HG03521 (cell line): Measurements from ENCODE around the gene POU2F1.

Experiments used
- ATAC-seq: cut with Tn5 transposase; IDR thresholded peaks from one replicate; pipeline ENCODE4 v1.9.1; 2021; ENCODE audit warnings: mild to moderate bottlenecking, moderate library complexity; ENCODE audit not compliant: unreplicated experiment

The POU2F1 gene

DNA sequence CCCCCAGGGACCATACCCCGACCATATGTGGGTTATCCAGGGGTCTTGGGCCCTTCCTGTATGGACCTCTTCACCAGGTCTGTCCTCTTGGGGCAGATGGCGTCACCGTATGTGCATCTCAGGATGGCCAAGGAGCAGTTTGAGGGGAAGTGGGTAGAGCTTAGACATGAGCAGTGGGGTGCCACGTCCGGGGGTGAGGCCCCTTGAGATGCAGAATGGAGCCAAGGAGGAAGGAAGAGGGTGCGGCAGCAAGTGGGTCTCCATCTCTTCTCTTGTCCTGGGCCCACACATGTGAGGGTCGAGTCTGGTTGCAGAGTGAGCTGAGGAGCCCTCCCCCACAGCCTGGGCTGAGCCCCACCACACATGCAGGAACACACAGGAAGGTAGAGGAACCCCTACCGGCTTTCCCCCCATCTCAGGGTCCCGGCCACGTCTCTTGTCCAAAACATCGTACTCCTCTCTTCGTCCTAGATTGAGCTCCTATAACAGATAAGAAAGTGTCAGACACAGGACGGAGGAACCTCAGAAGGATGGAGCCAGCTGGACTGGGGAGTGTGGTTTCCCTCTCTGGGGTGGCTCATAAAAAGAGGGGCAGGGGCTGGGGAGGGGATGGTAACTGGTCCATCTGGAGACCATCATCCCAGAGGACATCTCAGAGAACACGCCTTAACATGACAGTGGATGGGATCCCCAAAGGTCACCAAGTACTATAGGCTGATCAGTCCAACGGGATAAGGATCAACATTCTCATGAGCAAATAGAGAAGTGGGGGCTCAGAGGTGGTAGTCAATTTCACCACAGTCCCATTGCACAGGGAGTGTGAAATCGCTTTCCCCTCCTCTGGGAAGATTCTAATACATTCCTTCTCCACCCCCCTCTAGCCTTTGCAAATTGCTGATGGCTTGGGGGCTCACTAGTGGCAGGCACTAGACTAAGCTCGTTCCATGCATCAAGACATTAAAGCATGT lies 217.8 kb downstream of the POU2F1 start:
- ATAC-seq: no peak

DNA sequence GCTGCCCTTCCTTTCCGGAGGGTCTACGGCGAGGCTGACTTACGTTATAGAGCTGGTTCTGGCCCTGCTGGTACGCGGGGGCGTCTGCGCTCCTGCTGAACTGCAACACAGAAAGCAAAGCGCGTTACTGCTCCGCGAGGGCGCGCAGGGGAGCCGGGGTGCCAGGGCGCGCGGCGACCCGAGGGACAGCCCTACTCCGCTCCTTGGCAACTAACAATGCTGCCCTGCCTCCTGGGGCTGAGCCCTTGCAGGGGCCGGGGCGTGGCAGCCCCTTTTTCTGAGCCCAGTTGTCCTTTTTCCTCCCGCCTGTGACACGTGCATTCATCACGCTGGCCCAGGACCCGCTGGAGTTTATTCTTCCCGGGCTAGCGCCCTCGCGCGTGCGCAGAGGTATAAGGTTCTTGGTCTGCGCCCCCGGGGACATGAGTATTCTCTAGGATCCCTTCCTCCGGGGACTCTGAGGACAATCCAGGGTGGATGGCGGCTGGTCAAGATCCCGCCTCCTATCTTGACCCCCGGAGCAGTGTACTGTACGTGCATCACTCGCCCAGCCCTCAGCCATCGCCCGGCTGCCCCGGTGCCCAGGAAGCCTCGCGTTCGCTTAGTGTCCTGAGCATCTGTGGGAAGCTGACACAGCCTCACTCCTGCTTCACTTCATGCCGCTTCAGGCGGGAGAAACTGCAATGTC lies 218.8 kb downstream of the POU2F1 start:
- no peak for ATAC-seq

DNA sequence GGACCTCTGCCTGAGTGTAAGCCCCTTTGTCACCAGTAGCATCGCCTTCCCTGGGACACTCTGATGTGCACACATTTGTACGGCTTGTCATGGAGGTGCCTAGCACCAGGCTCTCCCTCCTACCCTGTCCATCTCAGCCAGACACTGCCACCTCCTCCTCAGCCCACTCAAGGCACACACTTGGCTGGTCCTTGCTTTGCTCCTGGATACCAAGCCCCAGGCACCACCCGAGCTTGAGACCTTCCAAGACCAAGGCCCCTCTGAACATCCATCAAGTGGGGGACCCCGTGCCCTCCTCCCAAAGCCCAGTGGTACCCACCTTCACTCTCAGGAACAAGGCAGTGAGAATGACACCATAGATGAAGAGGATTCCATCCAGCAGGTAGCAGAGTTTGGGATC lies 219.7 kb downstream of the POU2F1 start:
- ATAC-seq: no peak

DNA sequence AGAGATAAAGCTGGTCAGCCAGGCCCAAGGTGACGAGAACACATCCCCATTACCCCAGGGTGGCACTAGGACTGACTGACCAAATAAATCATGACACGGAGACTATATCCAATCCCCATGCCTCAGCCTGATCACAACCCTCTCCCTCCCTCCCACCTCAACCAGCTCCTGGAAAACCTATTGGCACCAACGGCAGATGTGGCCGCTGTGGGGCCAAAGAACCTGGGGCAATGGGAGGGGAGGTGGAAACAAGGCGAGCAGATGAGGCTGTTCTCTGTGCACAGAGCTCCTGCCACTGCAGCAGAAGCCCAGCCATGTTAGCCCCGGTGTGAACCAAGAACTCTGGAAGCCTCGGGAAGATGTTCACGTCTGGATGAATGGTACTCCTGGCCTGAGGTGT lies 220.1 kb downstream of the POU2F1 start:
- no peak for ATAC-seq

DNA sequence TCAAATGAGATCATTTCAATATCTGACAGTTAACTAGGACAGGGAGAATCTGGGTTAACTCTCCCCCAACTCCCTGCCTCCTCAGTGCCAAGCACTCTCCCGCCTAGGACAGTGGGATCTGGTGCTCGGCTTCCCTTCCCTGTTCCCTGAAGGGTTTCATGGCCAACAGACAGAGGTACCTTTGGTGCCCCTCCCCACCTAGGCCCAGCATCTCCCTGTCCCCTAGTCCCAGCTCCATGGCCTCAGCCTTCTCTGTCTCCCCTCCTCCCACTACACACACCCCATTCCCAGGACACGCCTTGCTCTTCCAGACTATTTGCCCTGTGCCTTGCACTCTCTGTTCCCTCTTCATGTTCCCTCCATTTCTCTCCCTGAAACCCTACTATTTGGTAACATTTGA lies 220.5 kb downstream of the POU2F1 start:
- no peak for ATAC-seq

DNA sequence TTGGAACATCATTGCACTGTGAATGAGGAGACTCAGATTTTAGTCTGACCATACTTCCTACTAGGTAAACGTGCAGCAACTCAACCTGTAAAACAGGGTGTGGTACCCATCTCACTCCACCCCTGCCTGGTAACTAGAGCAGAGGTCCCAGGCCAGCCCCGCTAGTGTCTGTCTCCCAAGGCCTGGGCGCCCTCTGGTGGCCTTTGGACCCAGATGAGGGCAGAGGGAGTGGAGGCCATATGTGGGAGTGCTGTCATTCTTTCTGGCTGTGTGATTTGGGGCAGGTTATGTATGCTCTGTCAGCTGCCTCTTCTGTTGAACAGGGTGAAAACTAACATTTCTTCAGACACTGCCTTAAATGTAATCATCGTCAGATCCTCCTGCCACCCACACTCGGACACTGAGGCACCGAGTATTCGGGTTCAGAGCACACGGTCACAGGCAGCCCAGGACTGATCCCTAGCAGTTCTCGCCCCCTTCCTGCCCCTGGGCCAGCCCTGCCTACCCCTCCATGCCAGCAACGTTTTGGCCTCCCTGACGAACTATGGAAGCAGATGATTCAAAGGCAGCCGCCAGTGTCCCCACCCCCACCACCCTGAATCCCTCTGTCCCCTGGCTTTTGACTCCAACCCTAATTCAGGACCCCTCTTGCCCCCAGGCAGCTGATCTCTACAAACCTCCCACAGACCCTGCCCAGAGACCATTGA lies 221.6 kb downstream of the POU2F1 start:
- ATAC-seq: peak; percentile 78

DNA sequence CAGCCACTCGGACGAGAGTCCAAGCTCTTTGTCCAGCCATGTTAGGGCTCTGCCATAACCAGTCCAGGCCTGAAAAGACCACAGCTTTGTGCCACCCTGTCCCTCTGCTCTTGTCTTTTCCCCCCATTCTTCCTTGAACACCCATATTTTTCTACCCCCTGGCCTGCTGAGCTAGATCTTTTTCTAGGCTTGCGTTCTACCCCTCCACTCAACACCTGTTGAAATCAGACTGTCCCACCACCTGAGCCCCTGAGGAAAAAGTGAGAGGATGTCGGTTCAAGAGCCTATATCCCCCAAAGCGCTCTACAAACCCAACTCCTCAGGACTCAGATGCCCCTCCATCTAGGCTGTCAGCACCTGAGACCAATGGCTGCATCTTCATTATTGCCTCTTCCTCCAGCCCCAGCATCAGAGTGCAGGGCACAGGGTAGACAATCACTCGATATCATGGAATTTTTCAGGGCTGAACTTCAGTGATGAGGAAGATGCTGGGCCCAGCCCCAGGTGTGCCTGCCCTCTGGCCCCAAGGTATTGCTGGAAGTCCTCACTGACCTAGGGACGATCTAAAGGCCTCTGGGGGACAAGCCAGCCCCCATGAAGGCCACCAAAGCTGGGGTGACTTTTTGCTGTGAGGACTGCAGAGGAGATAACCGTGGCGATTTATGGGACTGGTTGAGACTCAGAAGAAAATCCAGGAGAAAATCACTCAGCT lies 222.3 kb downstream of the POU2F1 start:
- no peak for ATAC-seq

DNA sequence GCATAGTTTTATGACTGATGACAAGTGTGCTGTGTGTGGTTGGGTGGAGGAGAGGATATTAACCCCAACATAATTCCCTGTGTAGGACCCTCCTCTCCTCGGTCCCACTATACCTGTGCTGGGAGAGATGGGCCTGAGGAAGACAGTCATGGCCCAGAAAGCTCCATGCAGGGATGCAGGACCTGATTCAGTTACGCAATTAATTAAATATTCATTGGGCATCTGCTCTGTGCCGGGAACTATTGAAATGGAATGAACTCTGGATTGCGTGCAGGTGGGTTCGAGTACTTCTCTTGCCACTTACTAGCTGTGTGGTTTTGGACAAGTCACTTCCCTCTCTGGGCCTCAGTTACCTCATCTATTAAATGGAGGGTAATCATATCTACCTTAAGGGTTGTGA lies 223.1 kb downstream of the POU2F1 start:
- no peak for ATAC-seq

DNA sequence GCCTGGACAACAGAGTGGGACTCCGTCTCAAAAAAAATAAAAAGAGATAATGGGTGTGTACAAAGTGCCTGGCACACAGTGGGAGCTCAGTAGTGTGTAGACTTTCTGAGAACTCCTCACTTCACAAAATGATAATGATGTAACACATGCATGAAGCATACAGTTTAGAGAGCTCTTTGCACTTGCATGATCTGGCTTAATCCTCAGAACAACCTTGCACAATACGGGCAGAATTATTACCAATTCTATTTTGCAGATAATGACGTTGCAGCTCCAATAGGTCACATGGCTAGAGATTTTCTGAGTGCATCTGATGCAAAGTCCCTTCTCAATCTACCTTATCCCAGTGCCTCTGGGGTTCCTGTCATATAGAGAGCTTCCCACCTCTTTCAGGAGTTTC lies 226.3 kb downstream of the POU2F1 start:
- no peak for ATAC-seq

DNA sequence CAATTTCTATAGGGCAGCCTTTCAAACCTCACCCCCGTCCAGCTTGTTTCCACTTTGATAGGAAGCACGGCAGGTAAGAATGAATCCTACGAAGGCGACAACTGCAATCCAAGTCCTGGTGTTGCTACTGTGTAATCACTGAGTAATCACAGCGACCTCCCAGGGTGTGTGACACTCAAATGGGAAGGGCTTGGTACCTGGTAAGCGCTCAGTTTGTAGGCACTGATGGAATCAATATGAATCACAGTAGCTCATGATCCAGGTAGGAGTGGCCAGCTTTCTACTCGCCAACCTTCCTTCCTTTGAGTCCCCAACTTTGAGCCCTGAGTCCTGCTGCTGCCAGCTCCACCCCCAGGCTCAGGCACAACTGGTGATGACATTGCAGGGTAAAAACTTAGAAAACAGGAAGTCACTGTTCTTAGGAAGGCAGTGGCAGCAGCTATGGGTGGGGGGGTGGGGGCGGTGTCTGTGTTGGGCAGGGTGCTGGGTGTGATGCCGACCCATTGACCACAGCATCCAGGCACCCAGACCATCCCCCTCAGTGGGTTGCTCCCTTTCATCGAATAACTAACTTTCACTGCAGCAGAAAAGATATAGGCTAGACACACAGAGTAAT lies 226.9 kb downstream of the POU2F1 start:
- no peak for ATAC-seq

DNA sequence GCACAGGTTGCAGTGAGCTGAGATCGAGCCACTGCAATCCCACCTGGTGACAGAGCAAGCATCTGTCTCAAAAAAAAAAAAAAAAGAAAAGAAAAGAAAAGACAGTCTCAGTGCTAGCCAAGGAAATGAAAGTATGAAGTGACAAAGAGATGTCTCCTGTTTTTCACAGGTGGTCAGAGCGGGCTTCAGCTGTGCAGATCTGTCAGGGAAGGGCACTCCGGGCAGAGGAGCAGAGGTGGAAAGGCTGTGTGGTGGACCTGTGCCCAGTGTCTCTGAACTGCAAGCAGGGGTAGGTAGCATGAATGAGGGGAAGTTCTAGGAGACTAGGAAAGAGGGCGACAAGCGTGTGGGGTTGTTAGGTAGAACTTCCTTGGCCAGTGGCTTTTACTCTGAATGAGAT lies 230.2 kb downstream of the POU2F1 start:
- ATAC-seq: no peak

DNA sequence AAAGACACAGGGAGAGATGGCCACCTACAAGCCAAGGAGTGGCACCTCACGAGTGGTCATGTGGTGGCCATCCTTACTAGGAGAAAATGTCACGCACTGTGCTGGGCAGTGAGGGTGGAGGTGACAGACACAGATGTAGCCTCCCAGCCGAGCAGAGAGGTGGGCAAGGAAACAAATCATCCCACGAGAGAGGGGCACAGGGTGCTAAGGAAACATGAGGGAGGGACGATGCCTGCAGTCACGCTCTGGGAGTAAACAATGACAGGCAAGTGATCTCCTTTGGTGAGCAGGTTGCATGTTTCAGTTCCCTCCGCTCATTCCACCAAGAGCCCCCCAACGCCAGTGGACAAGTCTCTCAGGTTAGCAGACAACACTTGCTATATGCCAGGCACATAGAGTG lies 231.8 kb downstream of the POU2F1 start:
- ATAC-seq: no peak

DNA sequence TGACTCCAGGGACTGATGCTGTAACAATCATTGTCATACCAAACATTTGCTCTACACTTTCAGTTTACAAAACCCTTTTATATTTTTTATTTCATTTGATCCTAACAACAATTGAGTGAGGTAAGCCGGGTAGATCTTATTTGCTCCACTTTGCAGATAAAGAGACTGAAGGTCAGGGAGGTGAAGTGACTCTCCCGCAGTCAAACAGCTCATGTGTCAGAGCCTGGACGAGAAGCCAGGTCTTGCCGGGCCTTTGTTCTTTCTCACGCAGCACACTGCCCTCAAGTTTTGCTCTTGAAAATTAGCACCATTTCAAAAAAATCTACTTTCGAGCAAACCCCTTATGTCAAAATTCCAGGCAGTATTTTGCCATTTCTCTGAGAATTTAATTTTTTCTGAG lies 232.4 kb downstream of the POU2F1 start:
- no peak for ATAC-seq

DNA sequence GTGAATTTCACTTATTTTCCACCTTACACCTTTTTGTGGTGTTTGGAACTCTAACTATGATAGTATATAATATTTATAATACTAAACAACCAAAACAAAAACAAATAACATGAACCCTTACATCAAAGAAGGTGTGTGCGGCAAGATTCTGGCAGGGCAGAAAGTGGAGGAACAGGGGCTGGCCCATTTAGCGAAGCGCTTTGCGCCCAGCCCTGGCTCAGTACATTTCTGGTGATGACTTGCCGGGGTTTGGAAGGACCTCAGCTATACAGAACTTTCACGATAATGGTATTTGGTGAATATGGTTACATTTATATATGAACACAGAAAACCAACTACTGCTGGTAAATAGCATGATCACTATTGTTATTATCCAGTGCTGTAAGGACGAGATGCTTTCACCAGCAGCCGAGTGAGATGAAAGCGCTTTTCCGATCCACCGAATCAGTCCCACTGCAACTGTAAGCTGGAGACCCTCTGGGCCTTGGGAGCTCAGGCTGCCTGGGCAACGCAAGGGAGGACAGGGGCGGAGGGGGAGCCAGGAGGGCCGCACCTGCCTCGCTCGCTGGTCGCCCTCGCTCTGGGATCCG lies 233.7 kb downstream of the POU2F1 start:
- peak; percentile 4 for ATAC-seq

DNA sequence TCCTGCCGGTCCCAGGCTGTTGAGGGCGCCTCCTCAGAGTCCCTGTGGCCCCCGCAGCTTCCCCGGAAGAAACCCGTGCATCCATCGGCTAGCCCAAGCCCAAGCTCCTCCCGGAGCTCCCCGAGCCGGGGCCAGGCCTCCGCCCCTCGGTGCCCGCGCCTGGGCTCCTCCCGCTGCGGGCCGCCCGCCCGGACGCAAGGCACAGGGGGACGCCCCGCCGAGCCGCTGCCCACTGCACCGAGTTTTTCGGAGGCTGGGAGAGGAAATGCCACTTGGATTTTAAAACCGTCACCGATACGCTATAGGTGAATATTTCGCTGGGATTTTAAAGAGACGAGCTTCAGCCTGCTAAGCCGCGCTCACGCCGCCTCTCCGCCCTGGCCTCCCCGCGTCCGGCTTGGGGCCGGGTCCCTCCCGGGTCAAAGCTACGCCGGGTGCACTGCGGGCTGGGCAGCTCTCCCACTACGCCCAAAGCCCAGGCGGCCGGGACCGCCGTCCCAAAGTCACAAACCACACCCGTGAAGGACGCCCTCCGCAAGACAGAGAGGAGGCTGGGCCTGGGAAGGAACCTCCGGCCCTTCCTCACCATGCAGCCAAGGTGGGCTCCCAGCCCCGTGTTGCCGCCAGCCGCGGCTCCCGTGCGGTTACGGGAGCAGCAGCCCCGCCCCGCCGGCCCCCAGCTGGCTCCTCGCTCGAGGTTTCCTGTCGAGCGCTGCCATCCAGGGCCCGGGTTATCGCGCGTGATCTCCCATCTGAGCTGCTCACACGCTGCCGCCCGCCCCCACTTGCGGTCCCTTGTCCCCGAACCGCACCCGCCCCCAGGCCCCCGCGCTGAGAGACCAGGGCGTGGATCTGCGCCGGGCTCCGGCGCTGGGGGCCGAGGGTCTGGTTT lies 234.5 kb downstream of the POU2F1 start:
- peak; percentile 49 for ATAC-seq

DNA sequence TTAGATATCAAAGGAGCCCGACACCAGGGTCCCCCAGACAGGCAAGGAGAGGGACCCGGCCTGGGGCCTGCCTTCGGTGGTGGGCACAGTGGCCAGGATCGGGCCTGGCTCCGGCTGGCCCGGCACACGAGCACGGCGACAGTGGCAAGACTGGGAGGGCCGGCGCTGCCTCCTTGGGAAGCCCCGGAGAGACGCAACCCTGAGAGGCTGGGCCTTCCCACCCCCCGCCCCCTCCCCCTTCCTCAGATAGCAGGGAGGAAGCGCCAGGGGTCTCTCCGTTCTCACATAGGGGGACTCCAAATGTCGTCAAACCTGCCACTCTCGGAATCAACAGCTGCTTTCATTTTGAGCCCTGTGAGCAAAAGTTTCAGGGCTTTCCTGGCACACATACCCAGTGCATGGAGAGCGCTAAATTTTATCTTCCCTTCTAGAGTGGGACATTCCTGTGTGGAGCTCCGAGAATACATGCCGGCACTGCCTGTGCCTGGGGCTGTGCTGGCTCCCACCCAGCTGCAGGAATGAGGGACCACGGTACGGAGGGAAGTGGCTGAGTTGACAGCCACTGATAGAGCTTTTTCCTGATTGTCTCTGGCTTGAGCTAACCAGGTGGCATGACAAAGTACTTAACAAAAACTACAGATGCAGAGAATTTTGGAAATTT lies 235.2 kb downstream of the POU2F1 start:
- ATAC-seq: peak; percentile 25

DNA sequence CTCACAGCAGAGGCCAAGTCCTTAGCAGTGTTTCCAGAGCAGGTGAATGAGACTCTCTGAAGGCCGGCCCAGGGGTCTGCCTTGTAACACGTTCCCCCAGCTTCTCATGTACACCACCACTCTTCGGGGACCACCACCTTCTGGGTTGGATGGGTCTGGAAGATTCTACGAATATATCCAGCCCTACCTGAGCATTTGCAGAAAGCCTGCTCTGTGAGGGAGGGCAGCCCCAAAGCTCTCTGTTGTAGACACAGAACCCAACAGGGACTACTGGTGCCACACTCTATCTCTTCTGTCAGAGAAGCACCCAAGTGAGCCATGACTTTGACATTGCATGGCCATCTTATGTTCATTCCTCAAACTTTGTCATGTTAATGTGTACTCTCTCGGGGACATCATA lies 235.8 kb downstream of the POU2F1 start:
- no peak for ATAC-seq

DNA sequence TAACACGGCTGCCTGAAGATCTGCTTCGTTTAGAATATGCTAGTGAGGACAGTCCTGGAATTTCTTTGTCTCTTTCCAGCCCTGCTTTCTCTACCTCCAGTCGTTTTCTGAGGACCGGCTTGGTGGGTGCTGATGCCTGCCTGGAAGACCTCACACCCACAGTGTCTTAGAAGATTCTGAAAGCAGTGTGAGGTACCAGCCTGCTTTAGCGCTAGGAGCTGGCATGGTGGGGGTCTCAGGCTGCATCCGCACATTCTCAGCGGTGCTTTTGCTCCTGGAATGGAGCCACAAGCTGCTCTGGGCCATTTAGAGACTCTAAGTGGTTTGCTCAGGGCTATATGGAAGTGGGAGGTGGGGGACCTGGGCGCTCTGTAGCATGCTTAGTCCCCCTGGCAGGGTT lies 236.2 kb downstream of the POU2F1 start:
- ATAC-seq: no peak
